GM19351 (cell line): ENCODE results near the gene POU5F1.

Experiments
- ATAC-seq: cut with Tn5 transposase; IDR thresholded peaks from one replicate; pipeline ENCODE4 v1.9.1; 2021; ENCODE audit warnings: mild to moderate bottlenecking, moderate library complexity; ENCODE audit not compliant: unreplicated experiment

POU5F1 gene

GRCh38 chr6:31116661-31117385, 53.7 kb downstream of the POU5F1 start:
- no peak for ATAC-seq

DNA sequence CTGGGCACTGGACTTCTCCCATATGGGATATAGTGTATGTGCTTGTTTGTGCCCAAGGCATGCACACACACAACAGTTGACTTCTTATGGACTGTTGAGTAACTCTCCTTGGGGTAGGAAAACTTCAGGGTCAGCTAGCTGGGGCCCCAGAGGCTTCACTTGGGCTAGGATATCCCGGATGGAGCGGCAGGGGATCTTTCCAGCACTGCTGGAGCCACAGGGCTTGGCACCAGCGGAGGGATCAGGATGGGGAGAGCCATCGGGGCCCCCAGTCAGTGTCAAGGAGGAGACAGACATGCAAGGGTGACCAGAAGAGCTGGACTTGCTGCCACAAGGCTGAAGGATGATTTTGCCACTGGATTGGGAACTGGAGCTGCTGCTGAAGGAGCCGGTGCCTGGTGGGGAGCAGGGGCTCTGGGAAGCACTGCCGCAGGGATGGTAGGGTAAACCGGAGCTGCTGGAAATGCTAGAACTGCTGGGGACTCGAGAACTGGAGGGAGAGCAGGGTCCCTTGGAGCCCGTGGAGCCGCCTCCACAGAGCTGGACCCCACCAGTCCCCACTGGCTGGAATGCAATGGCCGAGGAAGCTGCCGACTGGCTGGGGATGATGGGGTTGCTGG, 54.4 kb downstream of the POU5F1 start:
- ATAC-seq: no peak

DNA sequence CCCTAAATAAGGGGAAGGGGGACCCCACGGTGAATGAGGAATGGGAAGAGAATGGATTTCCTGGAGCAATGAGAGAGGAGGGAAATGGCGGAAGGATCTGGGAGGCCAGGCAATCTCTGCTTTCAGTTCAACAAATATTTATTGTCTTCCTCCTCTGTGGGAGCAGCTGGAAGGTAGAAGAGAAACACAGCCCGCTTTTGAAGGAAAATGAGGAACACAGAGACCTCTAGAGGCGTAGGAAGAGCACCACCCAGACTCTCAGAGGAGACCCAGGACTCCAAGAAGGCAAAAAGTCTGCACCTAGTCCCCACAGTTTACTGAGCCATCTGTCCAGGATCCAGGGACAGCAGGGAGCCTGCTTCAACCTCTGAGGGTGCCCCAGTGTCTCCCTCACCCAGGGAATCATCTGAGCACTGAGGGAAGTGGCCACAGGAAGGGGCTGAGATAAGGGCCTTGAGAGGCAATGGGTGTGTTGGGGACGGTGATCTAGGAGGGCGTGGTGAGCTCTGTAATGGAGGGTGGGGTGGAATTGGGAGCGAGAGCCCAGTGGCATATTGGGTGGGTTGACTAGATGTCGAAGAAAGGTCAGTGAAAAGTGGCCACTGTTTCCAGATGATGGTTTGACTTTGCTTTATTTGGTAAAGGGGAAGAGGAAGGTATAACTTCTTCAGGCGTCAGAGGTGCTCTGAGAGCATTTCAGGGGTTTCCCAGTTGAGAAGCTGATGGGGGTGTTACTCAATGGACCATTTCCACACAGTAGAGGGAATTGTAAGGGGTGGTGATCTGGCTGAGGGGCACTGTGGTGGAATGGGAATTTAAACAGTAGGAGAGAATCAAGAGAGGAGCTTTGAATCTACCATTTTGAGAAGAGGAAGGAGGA, 55.3 kb downstream of the POU5F1 start:
- ATAC-seq: no peak

- ATAC-seq: no peak
Observed at GRCh38 chr6:31114541-31114878, 56.0 kb downstream of the POU5F1 start, which contains the start of gene PSORS1C1. TSS of gene PSORS1C1 (plus strand) at chr6:31114800. CDS start at chr6:31129633, 14,833 bp downstream.
